ENCODE measurements around the gene TRIM65.
A peak's percentile ranks its signal among the peaks of the same experiment; 100 is the strongest.

The TRIM65 gene

GRCh38 chr17:75849724-75850123, 47.0 kb downstream of the TRIM65 start:
- peak; percentile 58 for DNase-seq

GRCh38 chr17:75849279-75849646, 47.5 kb downstream of the TRIM65 start:
- DNase-seq = no peak

GRCh38 chr17:75848523-75849278, 48.0 kb downstream of the TRIM65 start:
- DNase-seq = peak; percentile 93

GRCh38 chr17:75847614-75848522, 48.9 kb downstream of the TRIM65 start:
- DNase-seq = no peak

GRCh38 chr17:75846692-75847613, 49.8 kb downstream of the TRIM65 start:
- no peak for DNase-seq

GRCh38 chr17:75845933-75846691, 50.6 kb downstream of the TRIM65 start:
- no peak for DNase-seq

GRCh38 chr17:75845058-75845711, 51.6 kb downstream of the TRIM65 start:
- DNase-seq = peak; percentile 84

- no peak for DNase-seq
Observed at GRCh38 chr17:75844530-75845057, 52.2 kb downstream of the TRIM65 start.

- peak; percentile 86 for DNase-seq
Observed at GRCh38 chr17:75843577-75844529, 52.9 kb downstream of the TRIM65 start, which contains the start of gene UNC13D. Gene UNC13D, minus strand, starts transcription at chr17:75844404. Its CDS starts 67 bp downstream, at chr17:75844337.

GRCh38 chr17:75842963-75843576, 53.7 kb downstream of the TRIM65 start:
- peak; percentile 78 for DNase-seq

GRCh38 chr17:75842411-75842810, 54.3 kb downstream of the TRIM65 start:
- no peak for DNase-seq

- no peak for DNase-seq
Observed at GRCh38 chr17:75840799-75841164, 56.0 kb downstream of the TRIM65 start.

- DNase-seq = no peak
Observed at GRCh38 chr17:75839942-75840798, 56.6 kb downstream of the TRIM65 start.
